ENCODE measurements around the gene PTPRM.

Gene PTPRM

DNA sequence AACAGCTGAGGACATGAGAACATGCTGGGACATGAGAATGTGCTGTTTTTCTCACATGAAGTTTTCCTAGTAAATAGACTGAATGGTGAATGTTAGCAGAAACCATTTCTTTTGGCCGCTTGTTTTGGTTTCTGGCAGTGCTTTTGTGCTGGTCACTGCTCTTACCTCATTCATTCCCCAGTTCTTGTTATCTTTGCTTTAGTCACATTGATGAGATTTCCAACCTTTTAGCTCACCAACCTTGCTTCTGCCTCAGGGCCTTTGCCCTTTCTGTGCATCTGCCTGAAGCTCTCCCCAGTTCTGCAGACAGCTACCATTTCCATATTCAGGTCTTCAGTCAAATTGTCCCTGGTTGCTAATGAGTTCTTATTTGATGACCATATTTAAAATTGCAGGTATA, 91.6 kb downstream of the PTPRM start:
- Histone ChIP-seq H3K27ac (no peak overlapping the region), H4K20me1 (ENCODE audit: insufficient read depth) (no peaks in the 10 kb centered on the region), H3K9ac (no peak overlapping the region), H3K4me2 (no peak overlapping the region), H3K27me3 (ENCODE audit: insufficient read depth, low read depth) (no peaks in the 10 kb centered on the region), H3K79me2 (ENCODE audit: insufficient read depth, low read depth) (no peaks in the 10 kb centered on the region), H3K4me1 (ENCODE audit: low read depth, poor library complexity, severe bottlenecking) (peaks cover 9% of the 10 kb centered on the region), H3K4me3 (IDR thresholded peaks at IDR 0.05; ENCODE audit: insufficient read depth, low read depth, low read length) (no peak overlapping the region), H3K36me3 (ENCODE audit: insufficient read depth) (no peaks in the 10 kb centered on the region), H2AFZ (ENCODE audit: low read depth) (no peak overlapping the region)
- TF ChIP-seq, protein P1, sequence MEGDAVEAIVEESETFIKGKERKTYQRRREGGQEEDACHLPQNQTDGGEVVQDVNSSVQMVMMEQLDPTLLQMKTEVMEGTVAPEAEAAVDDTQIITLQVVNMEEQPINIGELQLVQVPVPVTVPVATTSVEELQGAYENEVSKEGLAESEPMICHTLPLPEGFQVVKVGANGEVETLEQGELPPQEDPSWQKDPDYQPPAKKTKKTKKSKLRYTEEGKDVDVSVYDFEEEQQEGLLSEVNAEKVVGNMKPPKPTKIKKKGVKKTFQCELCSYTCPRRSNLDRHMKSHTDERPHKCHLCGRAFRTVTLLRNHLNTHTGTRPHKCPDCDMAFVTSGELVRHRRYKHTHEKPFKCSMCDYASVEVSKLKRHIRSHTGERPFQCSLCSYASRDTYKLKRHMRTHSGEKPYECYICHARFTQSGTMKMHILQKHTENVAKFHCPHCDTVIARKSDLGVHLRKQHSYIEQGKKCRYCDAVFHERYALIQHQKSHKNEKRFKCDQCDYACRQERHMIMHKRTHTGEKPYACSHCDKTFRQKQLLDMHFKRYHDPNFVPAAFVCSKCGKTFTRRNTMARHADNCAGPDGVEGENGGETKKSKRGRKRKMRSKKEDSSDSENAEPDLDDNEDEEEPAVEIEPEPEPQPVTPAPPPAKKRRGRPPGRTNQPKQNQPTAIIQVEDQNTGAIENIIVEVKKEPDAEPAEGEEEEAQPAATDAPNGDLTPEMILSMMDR (conservative IDR thresholded peaks at IDR 0.05; ENCODE audit: low read depth, low read length), result no peak

DNA sequence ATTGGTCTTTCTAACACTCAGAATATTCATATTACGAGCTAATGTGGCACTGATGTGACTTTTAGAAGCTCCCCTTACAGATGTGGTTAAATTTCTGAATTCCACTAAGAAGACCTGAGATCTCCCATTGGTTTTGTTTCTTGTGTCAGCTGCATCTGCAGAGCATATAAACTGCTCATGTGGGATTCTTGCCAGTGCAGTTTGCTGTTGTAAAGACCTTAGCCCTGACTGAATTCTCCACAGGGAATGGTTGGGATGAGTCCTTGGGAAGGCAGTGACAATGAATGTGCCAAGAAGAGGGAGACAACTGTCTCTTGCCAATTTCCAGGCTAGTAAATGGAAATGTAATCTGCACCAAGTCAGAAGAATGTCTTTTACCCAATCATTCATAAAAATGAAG, 94.1 kb downstream of the PTPRM start:
- Histone ChIP-seq H3K4me1 (ENCODE audit: low read depth, poor library complexity, severe bottlenecking) (peaks cover 2% of the 10 kb centered on the region), H3K36me3 (ENCODE audit: insufficient read depth) (no peaks in the 10 kb centered on the region), H3K27ac (no peak overlapping the region), H2AFZ (ENCODE audit: low read depth) (no peak overlapping the region), H4K20me1 (ENCODE audit: insufficient read depth) (no peaks in the 10 kb centered on the region), H3K27me3 (ENCODE audit: insufficient read depth, low read depth) (no peaks in the 10 kb centered on the region), H3K79me2 (ENCODE audit: insufficient read depth, low read depth) (no peaks in the 10 kb centered on the region), H3K4me2 (no peak overlapping the region), H3K9ac (no peak overlapping the region), H3K4me3 (IDR thresholded peaks at IDR 0.05; ENCODE audit: insufficient read depth, low read depth, low read length) (no peak overlapping the region)
- TF ChIP-seq, protein P1 (conservative IDR thresholded peaks at IDR 0.05; ENCODE audit: low read depth, low read length), result no peak

DNA sequence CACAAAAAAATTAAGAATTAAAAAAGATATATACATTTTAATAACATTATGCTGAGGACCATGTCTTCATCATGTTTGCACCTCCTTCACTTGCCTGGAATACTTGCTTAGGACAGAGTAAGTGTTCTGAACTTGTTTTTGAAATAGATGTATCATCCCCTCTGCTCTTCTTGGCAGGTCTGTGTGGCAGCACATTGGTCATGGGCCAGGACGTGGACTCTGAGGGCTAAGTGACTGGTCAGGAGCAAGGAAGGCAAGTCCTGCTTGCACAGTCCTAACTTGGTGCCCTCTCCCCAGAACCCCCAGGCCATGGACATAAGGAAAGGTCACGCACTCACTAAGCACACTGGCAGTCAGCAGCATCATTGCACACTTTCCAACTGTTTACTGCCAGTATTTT, 95.8 kb downstream of the PTPRM start:
- Histone ChIP-seq H3K79me2 (ENCODE audit: insufficient read depth, low read depth) (no peaks in the 10 kb centered on the region), H3K4me1 (ENCODE audit: low read depth, poor library complexity, severe bottlenecking) (no peaks in the 10 kb centered on the region), H3K36me3 (ENCODE audit: insufficient read depth) (no peaks in the 10 kb centered on the region), H4K20me1 (ENCODE audit: insufficient read depth) (no peaks in the 10 kb centered on the region), H3K4me2 (no peak overlapping the region), H3K27me3 (ENCODE audit: insufficient read depth, low read depth) (no peaks in the 10 kb centered on the region), H2AFZ (ENCODE audit: low read depth) (no peak overlapping the region), H3K4me3 (IDR thresholded peaks at IDR 0.05; ENCODE audit: insufficient read depth, low read depth, low read length) (no peak overlapping the region), H3K27ac (no peak overlapping the region), H3K9ac (no peak overlapping the region)
- TF ChIP-seq, protein P1 (conservative IDR thresholded peaks at IDR 0.05; ENCODE audit: low read depth, low read length), result no peak

DNA sequence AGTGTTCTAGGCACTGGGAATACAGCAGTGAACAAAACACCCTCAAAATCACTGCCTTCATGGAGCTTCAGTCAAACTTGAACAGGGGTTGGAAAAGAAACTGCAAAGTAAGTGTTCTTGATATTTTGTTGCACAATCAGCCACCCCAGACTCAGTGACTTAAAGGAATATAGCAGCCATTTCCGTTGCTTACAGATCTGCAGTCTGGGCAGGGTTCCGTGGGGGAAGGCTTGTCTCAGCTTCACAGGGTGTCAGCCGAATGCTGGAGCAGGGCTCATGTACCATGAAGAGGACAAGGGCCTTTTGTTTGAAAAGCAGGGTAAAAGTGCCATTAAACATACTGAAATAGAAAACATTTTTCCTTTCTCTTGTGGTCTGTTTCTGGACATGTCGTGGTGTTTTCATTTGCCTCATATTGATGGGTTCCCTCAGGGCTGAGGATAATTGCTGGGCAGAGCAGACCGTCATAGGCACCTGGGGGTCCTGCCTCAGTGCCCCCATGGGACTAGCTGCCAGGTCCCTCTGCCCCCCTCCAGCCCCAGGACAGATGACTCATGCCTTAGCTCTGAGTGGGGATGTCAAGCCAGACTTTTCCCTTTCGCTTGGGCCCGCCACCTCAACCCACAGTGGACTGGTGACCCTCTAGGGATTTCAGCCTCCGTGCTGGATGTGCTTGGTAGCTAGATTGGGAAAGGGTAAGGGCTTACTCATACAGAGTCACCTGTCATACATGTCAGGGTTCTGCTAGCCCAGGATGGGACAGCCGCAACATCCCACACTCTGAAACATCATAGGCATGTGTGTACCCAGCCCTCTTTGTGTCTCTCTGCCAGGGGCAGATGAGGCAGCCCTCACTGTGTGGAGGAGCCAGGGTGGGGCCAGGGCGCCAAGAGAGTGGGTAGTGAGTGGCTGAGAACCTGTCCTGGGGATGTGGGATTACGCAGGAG, 96.5 kb downstream of the PTPRM start:
- Histone ChIP-seq H3K9ac (no peak overlapping the region), H3K79me2 (ENCODE audit: insufficient read depth, low read depth) (no peaks in the 10 kb centered on the region), H3K4me1 (ENCODE audit: low read depth, poor library complexity, severe bottlenecking) (no peaks in the 10 kb centered on the region), H3K27ac (no peak overlapping the region), H4K20me1 (ENCODE audit: insufficient read depth) (no peaks in the 10 kb centered on the region), H2AFZ (ENCODE audit: low read depth) (no peak overlapping the region), H3K4me2 (no peak overlapping the region), H3K36me3 (ENCODE audit: insufficient read depth) (no peaks in the 10 kb centered on the region), H3K27me3 (ENCODE audit: insufficient read depth, low read depth) (no peaks in the 10 kb centered on the region), H3K4me3 (IDR thresholded peaks at IDR 0.05; ENCODE audit: insufficient read depth, low read depth, low read length) (no peak overlapping the region)
- TF ChIP-seq, protein P1 (conservative IDR thresholded peaks at IDR 0.05; ENCODE audit: low read depth, low read length), result no peak

Data from KMS-11 (cell line).